ENCODE data around the gene ZBTB20. TPM values are rescaled to one million over a fixed set of nuclear protein-coding genes. Genes with fewer than 3 reads are reported as not detected.
"Not testable (repeated sequence)": the region's sequence is repeated elsewhere in the genome, so short reads cannot be mapped to it uniquely, and the experiment has no call there.

Gene ZBTB20
- total RNA-seq, 4 donors from 2014 or later, result 46.1 to 102 (median 81.9) TPM

DNA sequence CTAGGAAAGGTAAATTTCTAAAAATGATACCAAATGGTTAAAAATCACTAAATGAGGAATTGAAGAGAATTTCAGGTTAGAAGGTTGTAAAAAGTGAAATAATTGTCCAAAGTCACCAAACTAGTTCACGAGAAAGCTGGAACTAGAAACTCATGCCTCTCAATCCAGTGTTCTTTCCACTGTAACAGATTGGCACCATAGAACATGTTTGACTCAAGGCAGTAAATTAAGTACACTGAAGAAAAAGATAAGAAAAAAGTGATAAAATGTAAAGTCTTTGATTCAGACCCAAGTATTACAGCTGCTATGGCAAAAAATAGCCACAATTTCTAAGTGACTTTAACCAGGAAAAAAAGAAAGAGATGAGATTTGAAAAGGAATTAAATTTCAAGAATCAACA, 26.5 kb downstream of the ZBTB20 start:
- DNase-seq (ENCODE audit: low spot score), result no peak
- ATAC-seq (ENCODE audit: low FRiP score), result no peak
- TF ChIP-seq, protein P1, sequence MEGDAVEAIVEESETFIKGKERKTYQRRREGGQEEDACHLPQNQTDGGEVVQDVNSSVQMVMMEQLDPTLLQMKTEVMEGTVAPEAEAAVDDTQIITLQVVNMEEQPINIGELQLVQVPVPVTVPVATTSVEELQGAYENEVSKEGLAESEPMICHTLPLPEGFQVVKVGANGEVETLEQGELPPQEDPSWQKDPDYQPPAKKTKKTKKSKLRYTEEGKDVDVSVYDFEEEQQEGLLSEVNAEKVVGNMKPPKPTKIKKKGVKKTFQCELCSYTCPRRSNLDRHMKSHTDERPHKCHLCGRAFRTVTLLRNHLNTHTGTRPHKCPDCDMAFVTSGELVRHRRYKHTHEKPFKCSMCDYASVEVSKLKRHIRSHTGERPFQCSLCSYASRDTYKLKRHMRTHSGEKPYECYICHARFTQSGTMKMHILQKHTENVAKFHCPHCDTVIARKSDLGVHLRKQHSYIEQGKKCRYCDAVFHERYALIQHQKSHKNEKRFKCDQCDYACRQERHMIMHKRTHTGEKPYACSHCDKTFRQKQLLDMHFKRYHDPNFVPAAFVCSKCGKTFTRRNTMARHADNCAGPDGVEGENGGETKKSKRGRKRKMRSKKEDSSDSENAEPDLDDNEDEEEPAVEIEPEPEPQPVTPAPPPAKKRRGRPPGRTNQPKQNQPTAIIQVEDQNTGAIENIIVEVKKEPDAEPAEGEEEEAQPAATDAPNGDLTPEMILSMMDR (IDR thresholded peaks at IDR 0.05), result no peak

DNA sequence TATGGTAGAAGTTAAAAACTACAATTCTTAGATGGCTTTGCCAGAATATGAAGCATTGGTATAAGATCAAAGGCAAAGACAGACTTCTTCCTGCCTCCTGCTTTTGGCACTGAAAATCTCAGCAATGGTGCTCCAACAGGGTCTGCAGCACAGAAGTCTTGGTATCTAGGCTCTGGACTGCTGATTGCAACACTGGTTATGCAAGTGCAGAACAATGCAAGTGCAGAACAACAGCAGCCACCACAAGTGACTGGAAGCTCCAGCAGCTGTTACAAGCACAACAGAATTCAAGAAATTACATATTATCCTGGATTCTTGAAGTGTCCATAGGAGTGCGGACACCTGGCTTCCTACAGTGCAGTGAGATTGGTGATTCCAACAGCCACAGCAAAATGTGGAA, 33.7 kb downstream of the ZBTB20 start:
- DNase-seq (ENCODE audit: low spot score), result no peak
- TF ChIP-seq, protein P1 (IDR thresholded peaks at IDR 0.05), result no peak
- no peak for ATAC-seq (ENCODE audit: low FRiP score)

DNA sequence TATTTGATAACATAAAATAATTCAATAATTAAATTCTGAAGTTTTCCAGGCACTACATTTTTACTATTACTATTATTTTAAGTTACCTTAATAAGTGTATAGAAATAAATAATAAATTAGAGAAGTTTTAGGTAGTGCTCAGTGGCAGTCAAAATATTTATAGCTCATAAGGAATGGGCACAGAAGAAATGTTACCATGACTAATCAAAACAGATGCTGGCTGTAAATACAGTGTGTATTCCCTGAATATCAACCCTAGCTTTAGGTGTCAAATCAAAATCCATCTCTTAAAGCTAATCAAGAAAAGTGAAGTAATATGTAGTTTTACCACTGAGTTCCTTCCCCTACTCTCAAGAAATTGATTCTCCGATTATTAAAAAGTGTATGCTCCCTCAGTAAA, 35.5 kb downstream of the ZBTB20 start:
- ATAC-seq (ENCODE audit: low FRiP score), result no peak
- TF ChIP-seq, protein P1 (IDR thresholded peaks at IDR 0.05), result no peak
- no peak for DNase-seq (ENCODE audit: low spot score)

DNA sequence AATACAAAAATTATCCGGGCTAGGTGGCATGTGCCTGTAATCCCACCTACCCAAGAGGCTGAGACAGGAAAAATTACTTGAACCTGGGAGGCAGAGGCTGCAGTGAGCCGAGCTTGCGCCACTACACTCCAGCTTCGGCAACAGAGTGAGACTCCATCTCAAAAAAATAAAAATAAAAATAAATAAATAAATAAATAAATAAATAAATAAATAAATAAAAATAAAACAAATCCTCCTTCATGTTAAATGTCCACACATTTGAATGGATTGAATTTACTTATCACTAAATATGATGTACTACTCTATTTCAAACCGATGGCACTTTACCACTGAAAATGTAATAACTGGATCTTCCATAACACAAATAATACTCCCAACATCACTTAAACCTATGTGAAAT, 36.3 kb downstream of the ZBTB20 start:
- DNase-seq (ENCODE audit: low spot score), result no peak
- TF ChIP-seq, protein P1 (IDR thresholded peaks at IDR 0.05), result no peak
- no peak for ATAC-seq (ENCODE audit: low FRiP score)

DNA sequence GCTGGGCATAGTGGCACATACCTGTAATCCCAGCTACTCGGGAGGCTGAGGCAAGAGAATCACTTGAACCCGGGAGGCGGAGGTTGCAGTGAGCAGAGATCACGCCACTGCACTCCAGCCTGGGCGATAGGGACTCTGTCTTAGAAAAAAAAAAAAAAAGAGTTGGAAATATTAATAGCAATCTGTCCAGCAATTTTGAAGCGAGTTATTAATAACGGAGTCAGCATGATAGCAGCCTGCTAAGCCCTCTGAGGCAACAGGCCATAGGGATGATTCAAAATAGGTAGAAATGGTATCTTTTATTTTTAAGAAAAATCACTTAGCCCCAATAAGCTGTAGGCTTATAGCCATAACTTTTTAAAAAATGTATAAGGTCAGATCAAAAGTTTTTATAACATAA, 37.0 kb downstream of the ZBTB20 start:
- not testable (repeated sequence) for DNase-seq (ENCODE audit: low spot score)

DNA sequence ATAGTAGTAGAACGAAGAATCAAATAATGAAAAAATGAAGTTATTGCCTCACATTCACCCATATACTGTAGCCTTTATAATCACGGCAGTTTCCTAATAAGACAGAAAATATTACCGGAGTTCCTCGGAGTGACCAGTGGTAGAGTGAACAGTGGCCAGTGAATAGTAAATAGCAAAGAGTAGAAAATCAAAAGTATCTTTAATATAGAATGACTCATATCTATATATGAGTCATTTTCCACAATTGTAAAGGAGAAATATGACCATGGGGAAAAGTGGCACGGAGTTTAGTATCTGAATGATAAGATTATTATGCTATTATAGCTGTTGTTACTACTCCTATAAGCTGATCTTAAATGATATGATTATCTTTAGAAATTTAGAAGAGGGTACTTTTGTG, 38.5 kb downstream of the ZBTB20 start:
- TF ChIP-seq, protein P1 (IDR thresholded peaks at IDR 0.05), result no peak
- DNase-seq (ENCODE audit: low spot score), result no peak
- no peak for ATAC-seq (ENCODE audit: low FRiP score)

More for the DNA sequence above, 37.0 kb downstream of the ZBTB20 start:
- ATAC-seq (ENCODE audit: low FRiP score), result not testable (repeated sequence)

DNA sequence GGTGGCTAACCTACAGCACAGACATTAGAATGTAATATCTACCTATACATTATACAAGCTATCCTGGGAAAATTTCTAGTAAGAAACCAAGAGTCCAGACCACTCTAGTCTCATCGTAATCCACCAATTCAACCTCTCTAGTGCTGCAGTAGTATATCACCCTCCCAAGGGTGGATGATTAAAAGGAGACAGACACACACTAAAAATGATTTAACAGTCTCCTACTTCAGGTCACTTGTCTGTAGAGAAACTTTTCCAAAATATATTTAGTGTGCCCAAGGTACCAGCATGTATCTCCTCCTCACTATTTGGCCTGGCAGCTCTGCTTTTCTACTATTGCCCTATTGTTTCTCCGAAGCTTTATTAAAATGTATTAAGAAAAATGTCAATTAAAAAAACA, 45.0 kb downstream of the ZBTB20 start:
- ATAC-seq (ENCODE audit: low FRiP score), result no peak
- DNase-seq (ENCODE audit: low spot score), result no peak
- TF ChIP-seq, protein P1 (IDR thresholded peaks at IDR 0.05), result no peak

DNA sequence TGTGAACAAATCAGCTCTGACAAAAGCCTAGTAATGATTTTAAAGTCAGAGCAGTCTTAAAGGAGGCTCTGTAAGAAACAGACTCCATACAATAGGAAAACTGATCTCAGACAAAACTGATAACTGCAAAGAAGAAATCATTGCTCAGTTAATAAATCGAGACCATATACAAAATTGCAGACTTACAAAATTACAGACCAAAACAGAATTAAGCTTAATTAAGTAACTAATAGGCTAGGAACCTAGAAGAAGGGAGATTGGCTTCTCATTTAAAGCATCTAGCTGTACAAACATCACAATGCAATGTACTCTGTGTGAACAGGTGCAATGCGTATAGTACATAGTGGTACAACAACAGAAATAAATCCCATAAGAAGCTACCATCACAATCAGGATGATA, 46.3 kb downstream of the ZBTB20 start:
- TF ChIP-seq, protein P1 (IDR thresholded peaks at IDR 0.05), result no peak
- ATAC-seq (ENCODE audit: low FRiP score) (no peak), DNase-seq (ENCODE audit: low spot score) (no peak)

Measured in omental fat pad (tissue), 4 donors.